DOHH2 (cell line): ENCODE results near the gene SEPTIN2.

Experiments
- H3F3A ChIP-seq: fragments of 200-600 bp; sonication (generic), shearing (Covaris generic); 2 replicates; pipeline ENCODE4 v1.6.0; 2016; ENCODE audit warnings: antibody characterized with exemption, mild to moderate bottlenecking; ENCODE audit not compliant: control insufficient read depth, insufficient read depth
- H3K27ac ChIP-seq: fragments of 200-600 bp; sonication (generic); 2 replicates; pipeline ENCODE4 v1.5.1; 2014; ENCODE audit warnings: low read depth, mild to moderate bottlenecking, low read length, moderate library complexity
- H3K27me3 ChIP-seq: fragments of 200-600 bp; sonication (generic); 2 replicates; pipeline ENCODE4 v1.6.1; 2014; ENCODE audit warnings: mild to moderate bottlenecking, low read length, mixed read lengths; ENCODE audit not compliant: control insufficient read depth
- H3K36me3 ChIP-seq: fragments of 200-600 bp; sonication (generic); 2 replicates; pipeline ENCODE4 v1.6.1; 2014; ENCODE audit warnings: mild to moderate bottlenecking, low read length, moderate library complexity, mixed read lengths; ENCODE audit not compliant: control insufficient read depth
- H3K4me1 ChIP-seq: fragments of 200-600 bp; sonication (generic); 2 replicates; pipeline ENCODE4 v1.6.1; 2014; ENCODE audit warnings: mild to moderate bottlenecking, low read length, mixed read lengths; ENCODE audit not compliant: control insufficient read depth
- H3K4me2 ChIP-seq: fragments of 200-600 bp; sonication (generic); 2 replicates; pipeline ENCODE4 v1.6.0; 2014; ENCODE audit warnings: mild to moderate bottlenecking, low read length, moderate library complexity
- H3K4me3 ChIP-seq: fragments of 200-600 bp; sonication (generic); 2 replicates; pipeline ENCODE4 v1.5.1; 2014; ENCODE audit warnings: mild to moderate bottlenecking, low read length, mixed read lengths
- H3K79me2 ChIP-seq: fragments of 200-600 bp; sonication (generic); 2 replicates; pipeline ENCODE4 v1.6.1; 2014; ENCODE audit warnings: mild to moderate bottlenecking, low read length, mixed read lengths; ENCODE audit not compliant: control insufficient read depth
- H3K9me2 ChIP-seq: fragments of 200-600 bp; sonication (generic); replicated peaks from 2 replicates; pipeline ENCODE4 v1.6.1; 2014; ENCODE audit warnings: mild to moderate bottlenecking, low read length, mixed read lengths; ENCODE audit not compliant: control insufficient read depth
- H3K9me3 ChIP-seq: fragments of 200-600 bp; sonication (generic); 2 replicates; pipeline ENCODE4 v1.6.1; 2014; ENCODE audit warnings: antibody characterized with exemption, low read length, mixed read lengths; ENCODE audit not compliant: control insufficient read depth, insufficient read depth
- H4K20me1 ChIP-seq: fragments of 200-600 bp; sonication (generic); 2 replicates; pipeline ENCODE4 v1.6.0; 2014; ENCODE audit warnings: low read depth, mild to moderate bottlenecking, antibody characterized with exemption, low read length, moderate library complexity; ENCODE audit not compliant: control insufficient read depth, insufficient read depth
- CTCF ChIP-seq: fragments of 200-600 bp; sonication (generic); IDR thresholded peaks from one replicate; pipeline ENCODE4 v1.5.1; 2014; ENCODE audit warnings: antibody characterized with exemption, mild to moderate bottlenecking, low read depth, low read length; ENCODE audit not compliant: poor library complexity, severe bottlenecking
- EZH2phosphoT487 ChIP-seq: fragments of 200-600 bp; sonication (generic); IDR thresholded peaks from 2 replicates; pipeline ENCODE4 v1.6.1; 2017; ENCODE audit warnings: borderline replicate concordance, mild to moderate bottlenecking, antibody characterized with exemption, low read length, moderate library complexity, mixed read lengths

The SEPTIN2 gene

GRCh38 chr2:241296767-241297166 lies 19.0 kb upstream of the SEPTIN2 start:
- Histone ChIP-seq H3K36me3 (peaks cover 7% of the 10 kb centered on the region), H3K9me3 (no peaks in the 10 kb centered on the region), H3K4me1 (peaks cover 39% of the 10 kb centered on the region), H3K79me2 (peaks cover 94% of the 10 kb centered on the region), H3K4me3 (no peak overlapping the region), H3K9me2 (no peaks in the 10 kb centered on the region), H3K4me2 (no peak overlapping the region), H3K27me3 (no peaks in the 10 kb centered on the region), H3F3A (no peaks in the 10 kb centered on the region), H4K20me1 (peaks cover 20% of the 10 kb centered on the region), H3K27ac (no peak overlapping the region)
- no peak for TF ChIP-seq EZH2phosphoT487
- no peak for TF ChIP-seq CTCF

DNA sequence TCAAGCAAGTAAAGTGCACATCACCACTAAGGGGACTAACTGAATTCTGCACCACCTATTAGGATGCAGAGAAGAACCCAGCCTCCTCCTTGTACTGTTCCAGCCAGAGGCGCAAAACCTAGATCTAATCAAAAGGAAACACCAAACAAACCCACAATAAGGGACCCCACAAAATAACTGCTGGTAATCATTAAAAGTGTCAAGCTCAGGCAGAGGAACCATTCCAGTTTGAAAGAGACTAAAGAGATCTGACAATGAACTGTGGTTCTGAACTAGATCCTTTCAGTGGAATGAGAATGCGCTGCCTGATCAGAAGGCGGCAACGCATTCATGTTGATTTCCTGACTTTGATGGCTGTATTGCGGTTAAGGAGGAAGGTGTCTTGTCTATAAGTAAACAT lies 17.1 kb upstream of the SEPTIN2 start:
- no peaks in the 10 kb centered on the region for H3F3A ChIP-seq
- H3K27ac ChIP-seq = no peak overlapping the region
- no peaks in the 10 kb centered on the region for H3K9me3 ChIP-seq
- no peak overlapping the region for H3K4me3 ChIP-seq
- H3K4me2 ChIP-seq = no peak overlapping the region
- H3K27me3 ChIP-seq = no peaks in the 10 kb centered on the region
- no peak for TF ChIP-seq EZH2phosphoT487
- no peak for TF ChIP-seq CTCF
- H3K9me2 ChIP-seq = no peaks in the 10 kb centered on the region
- peaks cover 19% of the 10 kb centered on the region for H4K20me1 ChIP-seq
- H3K79me2 ChIP-seq = peaks cover 94% of the 10 kb centered on the region
- H3K4me1 ChIP-seq = peaks cover 32% of the 10 kb centered on the region
- peaks cover 7% of the 10 kb centered on the region for H3K36me3 ChIP-seq

GRCh38 chr2:241300000-241300399 lies 15.7 kb upstream of the SEPTIN2 start:
- H3F3A ChIP-seq = 0 out of 2 replicates have a peak, but pooled peaks cover 2% of the 10 kb centered on the region
- peaks cover 39% of the 10 kb centered on the region for H3K4me1 ChIP-seq
- H3K36me3 ChIP-seq = peaks cover 7% of the 10 kb centered on the region
- no peak overlapping the region for H3K4me2 ChIP-seq
- peaks cover 27% of the 10 kb centered on the region for H4K20me1 ChIP-seq
- H3K79me2 ChIP-seq = peaks cover 94% of the 10 kb centered on the region
- no peaks in the 10 kb centered on the region for H3K9me3 ChIP-seq
- H3K27ac ChIP-seq = no peak overlapping the region
- H3K27me3 ChIP-seq = no peaks in the 10 kb centered on the region
- no peak for TF ChIP-seq CTCF
- no peak for TF ChIP-seq EZH2phosphoT487
- no peaks in the 10 kb centered on the region for H3K9me2 ChIP-seq
- H3K4me3 ChIP-seq = no peak overlapping the region
